ENCODE measurements around the gene LBX1.
A peak's percentile ranks its signal among the peaks of the same experiment; 100 is the strongest.

LBX1 gene, protein sequence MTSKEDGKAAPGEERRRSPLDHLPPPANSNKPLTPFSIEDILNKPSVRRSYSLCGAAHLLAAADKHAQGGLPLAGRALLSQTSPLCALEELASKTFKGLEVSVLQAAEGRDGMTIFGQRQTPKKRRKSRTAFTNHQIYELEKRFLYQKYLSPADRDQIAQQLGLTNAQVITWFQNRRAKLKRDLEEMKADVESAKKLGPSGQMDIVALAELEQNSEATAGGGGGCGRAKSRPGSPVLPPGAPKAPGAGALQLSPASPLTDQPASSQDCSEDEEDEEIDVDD

DNA sequence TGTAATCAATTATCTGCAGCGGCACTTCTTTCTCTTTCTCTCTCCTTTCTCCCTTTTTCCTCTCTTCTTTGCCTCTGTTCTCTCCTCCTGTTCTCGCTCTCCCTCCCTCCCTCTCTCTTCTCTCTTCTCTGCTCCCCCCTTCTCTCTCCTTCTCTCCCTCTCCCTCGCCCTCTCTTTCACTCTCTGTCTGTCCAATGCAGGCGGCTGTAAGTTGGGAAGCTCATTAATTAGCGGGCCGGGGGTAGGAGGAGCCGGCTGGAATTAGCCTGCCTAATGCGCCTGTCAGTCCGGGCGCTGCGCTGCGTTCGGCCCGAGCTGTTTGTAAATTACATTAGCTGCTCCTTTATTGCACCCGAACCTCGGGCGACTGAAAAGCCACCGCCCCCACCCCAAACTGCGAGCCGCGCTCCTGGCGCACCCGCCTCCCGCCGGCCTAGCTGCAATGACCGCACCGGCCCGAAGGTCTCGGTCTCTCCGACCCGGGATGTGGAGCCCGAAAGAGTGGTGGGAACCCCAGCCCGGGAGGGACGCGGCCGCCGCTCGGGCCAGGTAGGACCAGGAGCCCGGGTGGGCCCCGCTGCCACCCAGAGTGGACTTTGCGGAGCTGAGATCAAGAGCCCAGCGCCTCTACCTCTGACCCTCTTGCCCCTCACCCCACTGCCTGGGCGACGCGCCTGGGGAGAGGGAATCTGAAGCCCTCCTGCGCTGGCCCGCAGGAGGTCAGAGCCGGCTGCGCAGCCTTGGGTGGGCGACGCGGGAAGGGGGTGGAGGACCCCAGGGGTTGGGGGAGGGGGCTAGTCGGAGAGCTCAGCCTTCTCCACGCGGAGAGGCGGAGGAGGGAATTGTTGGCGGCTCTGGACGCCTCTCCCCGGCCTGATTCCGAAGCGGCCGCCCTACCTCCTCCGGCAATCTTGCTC is at the start of gene LBX1:
TSS of gene LBX1 (minus strand) at position 198 of the 917 bp plus-strand sequence. CDS start 648 bp downstream, outside the sequence.
- no peak for DNase-seq (ENCODE audit: low read depth)

DNA sequence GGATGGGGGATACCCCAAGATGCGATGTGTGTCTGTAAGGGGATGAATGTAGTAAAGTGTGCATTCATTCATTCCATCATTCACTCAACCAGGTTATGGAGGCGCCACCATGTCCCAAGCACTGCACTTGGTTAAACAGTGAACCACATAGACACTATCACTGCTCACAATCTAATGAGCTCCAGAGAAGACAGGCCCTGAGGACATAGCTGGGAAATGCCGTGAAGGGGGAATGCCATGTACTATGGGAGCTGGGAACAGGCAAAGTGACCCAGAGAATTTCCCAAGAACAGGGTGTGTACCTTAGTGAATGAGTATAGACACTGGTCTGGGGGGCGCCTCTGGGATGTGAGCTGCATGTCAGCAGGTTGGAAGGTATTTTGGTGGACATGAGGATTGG is 44.5 kb upstream of the LBX1 start:
- no peak for DNase-seq (ENCODE audit: low read depth)

DNA sequence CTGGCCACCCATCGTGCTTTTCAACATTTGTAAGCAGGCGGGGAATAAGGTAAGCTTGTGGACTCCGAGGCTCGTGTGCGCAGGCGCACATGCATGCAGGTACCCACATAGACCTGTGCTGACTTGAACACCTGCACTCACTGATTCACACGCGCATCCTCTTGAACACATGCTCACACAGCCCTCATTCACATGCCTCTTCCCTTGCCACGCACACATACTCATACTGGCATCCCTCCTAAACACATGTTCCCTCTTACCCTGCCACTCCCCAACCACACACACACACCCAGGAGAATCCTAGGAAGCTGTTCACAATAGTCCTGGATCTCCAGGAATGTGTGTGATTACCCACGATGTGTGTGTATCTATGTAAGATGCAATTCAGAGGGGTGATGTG is 44.1 kb upstream of the LBX1 start:
- DNase-seq (ENCODE audit: low read depth) = no peak

DNA sequence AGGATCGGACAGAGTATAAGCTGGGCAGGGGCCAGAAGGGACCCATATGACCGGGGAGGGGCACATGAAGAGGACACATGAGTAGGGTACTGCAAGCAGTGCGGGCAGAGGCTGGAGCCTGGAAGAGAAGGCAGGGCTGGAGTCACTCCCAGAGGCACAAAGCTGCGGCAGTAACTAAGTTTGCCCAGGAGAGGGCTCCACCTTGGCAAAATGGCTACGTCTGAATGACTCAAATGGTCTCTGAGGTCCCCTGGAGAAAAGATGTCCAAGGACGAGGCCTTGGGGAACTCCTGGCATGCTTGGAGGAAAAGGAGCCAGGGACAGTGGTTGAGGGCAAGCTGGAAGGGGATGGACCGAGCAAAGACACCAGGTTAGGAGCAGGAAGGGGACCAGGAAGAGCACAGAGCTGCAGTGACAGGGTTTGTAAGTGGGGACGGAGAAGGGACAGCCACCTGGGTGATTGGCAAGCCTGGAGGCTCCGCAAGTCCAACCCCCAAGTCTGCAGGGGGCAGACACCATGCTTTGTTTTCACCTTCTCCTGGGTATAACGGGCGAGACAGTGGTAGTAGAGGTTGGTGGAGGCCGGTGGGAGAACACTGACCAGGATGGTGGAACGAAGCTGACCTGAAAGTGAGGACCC is 43.1 kb upstream of the LBX1 start:
- peak; percentile 35 for DNase-seq (ENCODE audit: low read depth)

DNA sequence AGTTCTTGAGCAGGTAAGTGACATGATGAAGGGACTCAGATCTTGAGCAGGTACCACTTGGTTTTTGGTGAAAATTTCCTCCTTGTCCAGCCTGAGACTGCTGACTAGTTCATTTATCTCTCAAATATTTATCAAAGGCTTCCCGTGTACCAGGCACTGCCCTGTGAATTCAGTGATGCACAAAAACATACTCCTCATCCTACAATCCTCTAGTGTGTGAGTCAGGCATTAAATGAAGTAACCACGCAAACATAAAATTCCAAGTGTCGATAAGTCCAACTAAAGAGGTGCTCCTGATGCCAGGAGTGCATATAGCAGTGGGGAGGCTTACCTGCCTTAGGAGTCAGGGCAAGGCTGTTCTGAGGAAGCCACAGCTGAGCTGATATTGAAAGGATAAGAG is 41.5 kb upstream of the LBX1 start:
- DNase-seq (ENCODE audit: low read depth) = no peak

DNA sequence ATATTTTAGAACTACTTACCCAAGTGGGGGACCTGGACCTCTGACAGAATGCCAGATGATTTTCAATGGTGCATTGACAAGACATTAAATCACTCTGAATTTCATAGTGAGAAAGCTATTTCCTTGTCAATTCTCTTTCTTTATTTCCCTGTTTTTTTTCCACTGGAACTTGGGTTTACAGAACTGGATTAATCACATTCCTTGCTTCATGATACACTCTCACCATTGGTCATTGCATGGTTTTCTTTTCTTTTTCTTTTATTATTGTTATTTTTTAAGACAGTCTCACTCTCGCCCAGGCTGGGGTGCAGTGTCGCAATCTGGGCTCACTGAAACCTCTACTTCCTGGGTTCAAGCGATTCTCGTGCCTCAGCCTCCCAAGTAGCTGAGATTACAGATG is 38.5 kb upstream of the LBX1 start:
- no peak for DNase-seq (ENCODE audit: low read depth)

DNA sequence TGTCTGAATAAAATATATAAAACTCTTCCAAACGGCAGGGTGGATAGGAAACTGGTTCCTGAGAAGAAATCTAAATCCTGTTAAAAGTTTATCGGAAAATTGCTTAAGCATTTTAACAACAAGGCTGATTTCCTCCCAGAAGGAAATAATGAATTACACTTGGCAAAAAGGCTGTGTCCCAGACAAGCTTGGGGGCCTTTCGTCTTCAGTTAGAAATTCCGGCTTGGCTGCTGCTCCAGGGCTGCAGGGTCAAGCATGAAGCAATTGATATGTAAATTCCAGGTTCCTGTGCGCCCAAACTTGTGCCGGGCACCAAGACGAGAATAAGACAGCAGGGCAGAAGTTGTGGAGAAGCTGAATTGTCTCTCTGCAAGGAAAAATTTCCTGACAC is 38.0 kb upstream of the LBX1 start:
- no peak for DNase-seq (ENCODE audit: low read depth)

DNA sequence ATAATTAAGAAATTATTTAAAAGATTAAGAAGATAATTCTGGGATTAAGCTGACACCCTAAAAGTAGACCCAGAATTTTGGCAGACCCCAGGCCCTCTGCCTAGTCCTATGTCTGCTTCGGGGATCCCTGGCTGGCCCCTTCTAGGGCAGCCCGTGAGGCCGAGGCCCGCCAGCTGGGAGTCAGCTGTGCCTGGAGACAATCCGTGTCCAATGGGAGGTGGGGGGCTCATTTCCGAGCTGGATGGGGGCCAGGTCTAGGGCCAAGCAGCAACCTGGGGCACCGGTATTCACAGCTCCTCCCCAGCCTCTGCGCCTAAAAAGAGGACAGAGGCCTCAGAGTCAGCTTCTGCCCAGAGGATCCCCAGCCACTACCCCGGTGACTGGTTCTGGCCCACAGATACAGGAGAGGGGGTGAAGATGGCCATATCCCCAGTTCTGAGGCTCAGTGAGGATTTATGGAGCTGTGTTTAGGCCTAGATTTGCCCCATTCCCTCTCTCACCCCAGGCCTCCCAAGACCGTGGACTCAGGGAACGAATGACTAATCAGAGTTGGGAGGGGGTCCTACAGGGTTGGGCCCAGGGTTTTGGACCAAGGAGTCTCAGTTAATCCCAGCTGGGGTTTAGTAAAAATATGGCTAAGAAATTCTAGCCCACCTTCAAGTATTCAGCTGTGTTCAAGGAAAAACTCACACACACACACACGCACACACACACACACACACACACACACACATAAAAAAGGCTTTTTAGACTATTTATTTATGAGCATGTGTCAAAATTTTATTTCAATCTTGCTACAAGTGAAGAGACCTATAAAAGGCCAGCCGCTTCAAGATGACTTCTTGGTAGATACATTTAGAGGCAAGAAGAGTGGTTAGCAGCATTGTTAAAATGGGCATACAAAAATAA is 37.4 kb upstream of the LBX1 start:
- DNase-seq (ENCODE audit: low read depth) = no peak

DNA sequence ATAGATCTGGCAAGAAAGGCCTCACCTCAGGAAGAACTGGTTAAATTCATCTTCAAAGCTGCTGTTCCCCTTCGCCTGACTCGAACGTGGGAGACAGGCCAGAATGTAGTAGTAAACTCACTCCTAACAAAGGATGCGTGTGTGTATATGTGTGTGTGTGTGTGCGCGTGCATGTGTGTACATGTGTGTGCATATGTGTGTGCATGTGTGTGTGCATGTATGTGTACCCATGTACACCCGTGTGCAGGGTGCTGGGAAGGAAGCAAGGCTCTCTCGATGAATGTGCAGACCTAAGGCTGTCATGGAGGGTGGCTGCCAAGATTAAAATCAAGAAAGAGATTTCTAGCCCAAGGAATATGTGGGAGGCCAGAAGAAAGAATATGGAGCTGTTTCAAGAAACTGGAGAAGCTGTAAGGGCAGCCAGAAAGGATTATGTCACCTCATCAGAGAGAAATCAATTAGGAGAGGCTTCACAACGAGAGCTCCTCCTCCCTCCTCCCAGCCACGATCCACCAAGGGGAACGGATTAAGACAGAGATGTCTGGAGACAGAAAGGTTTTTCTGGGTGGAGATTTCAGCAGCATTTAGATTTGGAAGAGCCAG is 34.0 kb upstream of the LBX1 start:
- DNase-seq (ENCODE audit: low read depth) = no peak

DNA sequence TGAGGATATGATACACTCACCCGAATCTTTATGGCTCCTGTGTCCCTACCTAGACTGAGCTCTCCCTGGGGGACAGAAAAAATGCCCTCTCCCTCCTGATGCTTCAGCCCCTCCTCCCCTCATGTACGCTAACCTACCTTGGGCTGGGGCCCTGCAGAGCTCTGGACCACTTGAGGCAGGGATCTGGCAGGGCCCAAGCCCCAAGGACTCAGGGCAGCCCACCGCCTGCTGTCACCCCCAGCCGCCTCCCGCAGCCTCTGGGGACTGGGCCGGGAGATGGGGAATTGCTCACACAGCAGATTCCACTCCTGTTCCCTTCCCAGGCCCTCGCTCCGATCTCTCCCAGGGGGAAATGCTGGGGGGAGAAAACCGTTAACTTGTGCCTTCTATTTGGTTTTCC is 32.9 kb upstream of the LBX1 start:
- no peak for DNase-seq (ENCODE audit: low read depth)

DNA sequence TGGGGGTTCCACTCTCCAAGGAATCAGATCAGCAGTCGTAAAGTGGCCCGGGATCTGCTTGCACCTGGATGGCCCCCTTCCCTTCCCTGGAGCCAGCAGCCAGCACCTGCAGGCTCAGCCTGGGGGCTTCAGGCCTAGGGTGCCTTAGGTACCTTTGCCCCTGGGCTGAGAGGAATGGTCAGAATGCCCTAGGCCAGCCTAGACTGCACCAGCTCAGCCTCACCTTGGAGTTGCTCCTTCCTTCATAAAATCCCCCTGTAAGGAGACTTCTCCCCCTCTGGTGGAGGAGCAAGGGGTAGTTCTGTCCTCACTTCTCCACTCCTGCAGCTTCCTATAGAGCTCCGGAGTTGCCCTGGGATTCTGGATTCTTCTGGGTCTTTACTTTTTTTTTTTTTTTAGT is 32.4 kb upstream of the LBX1 start:
- DNase-seq (ENCODE audit: low read depth) = no peak

DNA sequence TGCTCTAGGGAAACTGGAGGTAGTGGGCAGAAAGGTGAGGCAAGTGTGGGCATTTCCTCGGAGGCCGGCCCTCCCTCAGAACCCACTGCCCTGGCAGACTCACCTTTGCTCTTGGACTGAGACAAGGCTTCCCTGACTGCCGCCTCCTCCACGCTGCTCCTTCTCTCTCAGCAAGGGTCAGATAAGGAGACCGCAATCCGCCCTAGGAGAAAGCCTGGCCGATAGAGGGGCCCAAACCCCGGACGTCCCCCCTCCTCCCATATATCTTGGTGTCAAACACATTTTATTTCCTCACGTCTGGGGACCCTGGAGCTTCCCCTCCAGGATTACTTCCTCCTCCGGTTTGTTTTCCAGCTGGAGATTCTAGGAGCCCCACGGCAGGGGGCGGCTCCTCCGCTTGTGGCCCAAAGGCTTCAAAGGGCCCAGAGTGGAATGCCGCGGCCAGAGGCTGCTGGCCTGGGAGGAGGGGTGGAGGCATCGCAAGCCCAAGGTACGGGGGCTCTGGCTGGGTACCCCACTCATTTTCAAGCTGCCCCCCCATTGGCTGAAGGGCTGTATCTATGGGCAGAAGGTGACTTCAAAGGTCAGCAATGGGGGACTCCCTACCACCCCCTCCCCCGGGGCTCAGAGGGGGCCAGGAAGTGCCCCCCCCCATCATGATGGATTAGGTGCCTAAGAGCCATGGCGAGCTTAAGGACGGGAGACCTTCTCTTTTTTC is 31.7 kb upstream of the LBX1 start:
- no peak for DNase-seq (ENCODE audit: low read depth)

DNA sequence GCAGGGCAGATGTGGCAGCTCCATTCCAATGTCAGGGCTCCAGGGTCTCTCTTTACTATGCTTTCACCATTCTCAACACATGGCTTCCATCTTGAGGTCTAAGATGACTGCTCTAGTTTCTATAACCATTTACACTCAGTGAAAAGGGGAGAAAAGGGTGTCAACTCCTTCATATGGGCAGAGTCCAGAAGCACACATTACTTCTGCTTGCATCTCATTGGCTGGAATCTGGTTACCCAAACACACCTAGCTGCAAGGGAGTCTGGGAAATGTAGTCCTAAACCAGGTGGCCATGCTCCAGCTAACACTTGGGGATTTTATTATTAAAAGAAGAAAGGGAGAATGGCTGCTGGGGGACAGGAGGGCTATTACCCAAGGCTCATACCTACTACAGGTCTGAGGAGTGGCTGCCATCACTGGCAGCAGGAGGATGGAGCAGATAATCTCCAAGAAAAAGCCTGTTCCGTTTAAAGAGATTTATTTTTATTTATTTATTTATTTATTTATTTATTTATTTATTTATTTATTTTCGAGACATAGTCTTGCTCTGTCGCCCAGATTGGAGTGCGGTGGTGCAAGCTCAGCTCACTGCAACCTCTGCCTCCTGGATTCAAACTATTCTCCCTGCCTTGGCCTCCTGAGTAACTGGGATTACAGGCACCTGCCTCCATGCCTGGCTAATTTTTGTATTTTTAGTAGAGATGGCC is 29.1 kb upstream of the LBX1 start:
- DNase-seq (ENCODE audit: low read depth) = no peak

DNA sequence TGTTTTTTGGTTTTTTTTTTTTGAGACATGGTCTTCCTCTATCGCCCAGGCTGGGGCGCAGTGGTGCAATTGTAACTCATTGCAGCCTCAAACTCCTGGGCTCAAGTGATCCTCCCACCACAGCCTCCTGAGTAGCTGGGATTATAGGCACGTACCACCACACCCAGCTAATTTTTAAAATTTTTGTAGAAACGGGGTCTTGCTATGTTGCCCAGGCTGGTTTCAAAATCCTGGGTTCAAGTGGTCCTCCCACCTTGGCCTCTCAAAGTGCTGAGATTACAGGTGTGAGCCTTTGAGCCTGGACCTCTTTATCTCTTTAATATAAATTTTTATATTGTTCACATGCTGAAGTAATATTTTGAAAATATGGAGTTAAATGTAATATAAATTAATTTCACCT is 28.2 kb upstream of the LBX1 start:
- no peak for DNase-seq (ENCODE audit: low read depth)

DNA sequence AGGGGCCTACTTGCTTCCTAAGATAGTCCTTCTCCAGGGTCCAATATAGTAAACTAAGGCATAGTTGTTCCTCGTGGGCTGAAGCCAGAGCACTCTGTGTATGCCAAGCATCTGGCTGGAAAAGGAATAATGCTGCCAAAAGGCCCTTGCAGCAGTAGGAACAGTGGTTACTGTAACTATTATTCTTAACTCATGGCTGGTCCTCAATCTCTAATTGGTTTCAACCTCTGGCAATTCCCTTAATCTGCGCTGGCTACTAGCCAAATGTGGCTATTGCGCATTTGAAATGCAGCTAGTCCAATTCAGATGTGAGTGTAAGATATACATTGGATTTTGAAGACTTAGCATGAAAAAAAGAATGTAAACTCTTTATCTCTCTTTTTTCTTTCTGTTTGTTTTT is 27.8 kb upstream of the LBX1 start:
- DNase-seq (ENCODE audit: low read depth) = no peak

DNA sequence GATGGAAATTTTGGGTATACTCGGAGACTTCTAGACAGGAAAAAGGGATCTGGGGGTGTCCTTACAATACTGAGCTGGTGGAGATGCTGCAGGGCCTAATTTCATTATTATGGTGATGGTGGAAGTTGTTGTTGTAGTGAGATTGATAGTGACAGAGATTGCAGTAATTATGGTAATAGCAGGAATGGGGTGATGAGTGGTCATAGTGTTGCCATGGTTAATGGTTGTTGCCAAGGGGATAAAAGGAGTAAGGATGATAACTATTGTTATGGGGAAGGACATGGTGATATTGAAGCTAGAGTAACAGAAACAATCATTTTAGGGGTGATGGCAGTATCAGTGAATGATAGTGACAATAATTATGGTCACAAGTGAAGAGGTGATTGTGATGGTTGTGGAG is 27.1 kb upstream of the LBX1 start:
- no peak for DNase-seq (ENCODE audit: low read depth)

DNA sequence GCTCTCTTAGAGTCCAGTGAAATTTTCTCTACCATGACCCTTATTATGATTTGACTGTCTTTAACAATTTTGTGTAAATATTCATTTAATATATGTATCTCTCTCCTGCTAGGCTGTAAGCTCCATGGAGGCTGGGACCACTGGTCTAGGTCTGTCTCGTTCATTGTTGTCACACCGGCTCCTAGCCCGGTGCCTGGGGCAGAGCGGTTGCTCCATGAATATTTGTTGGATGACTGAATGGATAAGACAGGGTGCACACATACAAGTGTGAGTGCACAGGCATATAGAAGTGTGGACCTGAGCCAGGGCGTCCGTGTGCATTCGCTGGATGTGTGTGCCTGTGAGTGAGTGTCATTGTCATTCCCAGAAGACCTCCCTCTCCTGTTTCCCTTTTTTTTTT is 20.9 kb upstream of the LBX1 start:
- DNase-seq (ENCODE audit: low read depth) = no peak

DNA sequence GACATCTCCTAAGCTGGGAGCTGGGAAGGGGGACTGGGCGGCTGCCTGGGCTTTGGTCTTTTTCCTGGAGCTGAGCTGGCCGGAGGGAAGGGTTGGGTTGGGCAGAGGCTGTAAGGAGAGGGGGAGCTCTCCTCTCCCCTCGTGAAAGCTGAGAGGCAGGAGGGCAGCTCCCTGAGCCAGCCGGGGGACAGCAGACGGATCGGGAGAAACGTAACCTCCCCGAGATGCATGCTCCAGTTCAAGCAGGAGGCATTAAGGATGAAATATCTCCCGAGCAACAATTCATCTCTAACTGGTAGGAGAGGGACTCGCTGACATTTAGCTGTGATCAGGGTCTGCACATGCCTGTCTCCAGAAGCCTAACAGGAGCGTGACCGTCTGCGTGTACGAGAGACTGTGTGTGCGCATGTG is 19.9 kb upstream of the LBX1 start:
- no peak for DNase-seq (ENCODE audit: low read depth)

DNA sequence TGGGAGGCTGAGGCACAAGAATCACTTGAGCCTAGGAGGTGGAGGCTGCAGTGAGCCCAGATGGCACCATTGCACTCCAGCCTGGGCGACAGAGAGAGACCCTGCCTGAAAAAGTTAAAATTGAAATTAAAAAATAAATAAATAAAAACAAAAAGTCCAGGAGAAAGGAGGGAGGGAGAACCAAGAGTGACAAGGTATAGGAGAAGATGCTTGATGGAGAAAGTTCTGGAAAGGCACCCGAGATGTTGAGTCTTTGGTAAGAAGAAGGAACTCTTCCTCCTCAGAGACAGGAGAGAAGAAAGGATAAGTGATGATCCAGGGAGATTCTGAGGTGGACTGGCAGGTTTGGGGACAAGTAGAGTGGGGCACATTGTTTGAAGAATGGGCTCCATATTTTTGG is 17.4 kb upstream of the LBX1 start:
- DNase-seq (ENCODE audit: low read depth) = no peak

DNA sequence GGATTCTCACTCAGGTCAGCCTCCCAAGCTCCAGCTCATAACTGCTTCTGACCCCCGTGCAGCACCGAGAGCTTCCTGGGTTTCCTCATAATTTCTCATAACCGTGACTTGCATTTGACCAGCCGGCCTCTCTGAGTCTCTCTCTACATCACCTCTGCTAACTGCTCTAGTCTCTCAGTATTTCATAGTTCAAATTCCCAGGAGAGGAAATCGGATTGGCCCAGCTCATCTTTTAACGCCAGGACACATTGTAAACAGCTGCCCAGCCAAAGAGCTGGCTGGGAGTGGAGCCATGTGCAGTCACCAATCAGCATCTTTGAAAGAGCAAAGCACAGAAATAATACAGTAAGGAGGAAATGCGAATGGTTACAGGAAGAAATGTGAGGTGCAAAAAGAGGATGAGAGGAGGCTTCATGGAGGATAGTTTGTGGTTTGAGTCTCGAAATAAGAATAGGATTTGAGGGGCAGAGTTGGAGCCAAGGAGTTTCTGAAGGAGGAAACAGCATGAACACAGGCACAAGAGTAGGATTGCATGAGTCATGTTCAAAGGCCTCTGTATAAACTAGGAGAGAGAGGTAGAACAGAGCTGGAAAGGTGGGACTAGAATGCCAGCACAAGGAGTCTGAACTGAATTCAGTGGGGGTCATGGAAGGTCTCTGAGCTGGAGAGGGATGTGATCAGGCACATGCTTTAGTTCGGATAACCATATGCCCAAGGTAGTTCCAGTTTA is 15.2 kb upstream of the LBX1 start:
- no peak for DNase-seq (ENCODE audit: low read depth)

All from stimulated activated CD8-positive, alpha-beta memory T cell treated with anti-CD3 and anti-CD28 coated beads, Interleukin-12 subunit alpha, Interleukin-12 subunit beta, amount 100 ng/mL, for 1 hour (primary cell).